Stomach (tissue), 9 donors: Measurements from ENCODE around the gene LRRC71. TPM values are rescaled to one million over a fixed set of nuclear protein-coding genes. Genes with fewer than 3 reads are reported as not detected.

Source experiments
- DNase-seq, 2 donors: peaks; one replicate each; pipeline versions ENCODE4 v3.0.0 to v3.0.0-alpha.2; 2013 to 2019
- H3K27ac ChIP-seq, 5 donors: fragments of 200-600 bp in 4 of 5; sonication (generic) in 4 of 5; one replicate each; pipeline ENCODE4 v1.5.1; 2013 to 2019; ENCODE audit warnings: mild to moderate bottlenecking in 1 of 5, moderate library complexity in 1 of 5
- H3K27me3 ChIP-seq, 3 donors: fragments of 200-600 bp; sonication (generic); one replicate each; pipeline ENCODE4 v1.5.1; 2017 to 2019; ENCODE audit warnings: mixed run types in 1 of 3
- H3K36me3 ChIP-seq, 4 donors: fragments of 200-600 bp; sonication (generic); 1 replicate in 3 of 4; 2 replicates in 1 of 4; pipeline ENCODE4 v1.5.1; 2016 to 2019
- H3K4me1 ChIP-seq, 4 donors: fragments of 200-600 bp; sonication (generic); one replicate each; pipeline ENCODE4 v1.5.1; 2016 to 2019
- H3K4me3 ChIP-seq, 4 donors: fragments of 200-600 bp; sonication (generic) in 3 of 4; one replicate each; pipeline ENCODE4 v1.5.1; 2016 to 2019; ENCODE audit warnings: mild to moderate bottlenecking in 1 of 4
- H3K9me3 ChIP-seq, 4 donors: fragments of 200-600 bp; sonication (generic); one replicate each; pipeline ENCODE4 v1.5.1; 2016 to 2019
- CTCF ChIP-seq, 7 experiments: fragments of 450-650 bp in 4 of 7; fragments of 200-600 bp in 3 of 7; sonication (generic) in 3 of 7; IDR thresholded peaks; one replicate each; pipeline ENCODE4 v1.5.1; 2016 to 2019; ENCODE audit warnings: antibody characterized with exemption in 7 of 7, control low read depth in 2 of 7, mild to moderate bottlenecking in 1 of 7
- EP300 ChIP-seq: sonication (generic); formaldehyde crosslinking; IDR thresholded peaks from one replicate; pipeline ENCODE4 v1.6.1; 2017; ENCODE audit warnings: antibody characterized with exemption
- POLR2A ChIP-seq, 4 donors: fragments of 450-650 bp; IDR thresholded peaks; one replicate each; pipeline ENCODE4 v1.6.1; 2016; ENCODE audit warnings: antibody characterized with exemption in 4 of 4, control low read depth in 2 of 4, mild to moderate bottlenecking in 1 of 4, moderate library complexity in 1 of 4
- POLR2AphosphoS5 ChIP-seq, 3 donors: sonication (generic); formaldehyde crosslinking; IDR thresholded peaks; one replicate each; pipeline ENCODE4 v1.6.1; 2016; ENCODE audit warnings: antibody characterized with exemption in 3 of 3
- WGBS, 5 donors: extraction: QIAGEN DNeasy Blood & Tissue Kit in 3 of 5; methylation state at CpG; one replicate each; pipeline versions ENCODE4 v1.1.5 to v1.1.7; 2013 to 2018; 5-methylcytosine and 5-hydroxymethylcytosine counted together
- intact Hi-C: fragments of 100-400 bp; cut with DNase I; formaldehyde crosslinking; loops from one replicate; pipeline ENCODE4 v1.15.1; 2023; ENCODE audit warnings: low total_unique reads
- polyA plus RNA-seq, 3 donors: library from polyadenylated mRNA; stranded (reverse); fragments of 200-250 nt; gene quantifications; one replicate each; pipeline ENCODE4 v1.2.3, GENCODE V29; 2013
- total RNA-seq, 5 donors: library from RNA; depleted of rRNA; stranded (reverse); fragments of >200 nt; gene quantifications; one replicate each; pipeline versions ENCODE4 v1.1.0 to v1.2.3, GENCODE V29; 2014 to 2016
- donor health status: healthy with polysubstance abuse.
- donor health status: Bipolar disorder and iron deficiency.
- donor health status: healthy.

LRRC71 gene
- total and polyA plus RNA-seq, 8 donors = 0.61 to 2.2 TPM; not detected in 6

- TF ChIP-seq EP300 = no peak
- no peak for TF ChIP-seq POLR2AphosphoS5 (IDR thresholded peaks at IDR 0.05)
- no peak for TF ChIP-seq CTCF (IDR thresholded peaks at IDR 0.05)
- TF ChIP-seq POLR2A (IDR thresholded peaks at IDR 0.05) = no peak
- H3K36me3 ChIP-seq = no peaks in the 10 kb centered on the region
- no peak overlapping the region for H3K27ac ChIP-seq
- H3K9me3 ChIP-seq = no peaks in the 10 kb centered on the region
- peaks cover 0 to 71% (median 15%) of the 10 kb centered on the region in 3 donors for H3K27me3 ChIP-seq
- 58 to 85% (median 73%) methylated on average over 3 to 5 of the region's 5 CpGs for WGBS, 5 donors
- intact Hi-C loops = no loop called here
- H3K4me3 ChIP-seq = no peak overlapping the region
- no peak for DNase-seq
- H3K4me1 ChIP-seq = no peaks in the 10 kb centered on the region
Observed at GRCh38 chr1:156875341-156875615, 45.2 kb upstream of the LRRC71 start.

GRCh38 chr1:156876281-156876680, 44.2 kb upstream of the LRRC71 start:
- H3K4me1 ChIP-seq = no peaks in the 10 kb centered on the region
- no peak overlapping the region for H3K4me3 ChIP-seq
- intact Hi-C loops = no loop called here
- DNase-seq = no peak
- H3K27ac ChIP-seq = no peak overlapping the region
- TF ChIP-seq CTCF (IDR thresholded peaks at IDR 0.05) (no peak), POLR2AphosphoS5 (IDR thresholded peaks at IDR 0.05) (no peak), EP300 (no peak), POLR2A (IDR thresholded peaks at IDR 0.05) (no peak)
- H3K9me3 ChIP-seq = no peaks in the 10 kb centered on the region
- WGBS, 5 donors = 16 to 33% (median 29%) methylated on average over 13 to 21 of the region's 21 CpGs
- H3K27me3 ChIP-seq = peaks cover 0 to 81% (median 15%) of the 10 kb centered on the region in 3 donors
- H3K36me3 ChIP-seq = no peaks in the 10 kb centered on the region

- no peak for DNase-seq
- H3K4me3 ChIP-seq = no peak overlapping the region
- 70 to 80% (median 78%) methylated on average over 3 to 5 of the region's 5 CpGs for WGBS, 5 donors
- no peaks in the 10 kb centered on the region for H3K4me1 ChIP-seq
- no peaks in the 10 kb centered on the region for H3K36me3 ChIP-seq
- peaks cover 0 to 87% (median 15%) of the 10 kb centered on the region in 3 donors for H3K27me3 ChIP-seq
- H3K27ac ChIP-seq = no peak overlapping the region
- TF ChIP-seq CTCF (IDR thresholded peaks at IDR 0.05) (no peak), POLR2AphosphoS5 (IDR thresholded peaks at IDR 0.05) (no peak), POLR2A (IDR thresholded peaks at IDR 0.05) (no peak), EP300 (no peak)
- no peaks in the 10 kb centered on the region for H3K9me3 ChIP-seq
- intact Hi-C loops = no loop called here
Observed at GRCh38 chr1:156877433-156878170, 42.8 kb upstream of the LRRC71 start.

GRCh38 chr1:156879876-156880275, 40.6 kb upstream of the LRRC71 start:
- intact Hi-C loops = no loop called here

More at GRCh38 chr1:156879876-156880275, 40.6 kb upstream of the LRRC71 start:
- peaks cover 0 to 98% (median 17%) of the 10 kb centered on the region in 3 donors for H3K27me3 ChIP-seq
- no peak overlapping the region for H3K27ac ChIP-seq
- H3K4me1 ChIP-seq = no peaks in the 10 kb centered on the region
- TF ChIP-seq POLR2AphosphoS5 (IDR thresholded peaks at IDR 0.05) (no peak), CTCF (IDR thresholded peaks at IDR 0.05) (no peak), POLR2A (IDR thresholded peaks at IDR 0.05) (no peak), EP300 (no peak)
- H3K36me3 ChIP-seq = no peaks in the 10 kb centered on the region
- H3K4me3 ChIP-seq = no peak overlapping the region
- 88 to 93% (median 90%) methylated on average over 16 to 21 of the region's 21 CpGs for WGBS, 5 donors
- DNase-seq = no peak
- H3K9me3 ChIP-seq = no peaks in the 10 kb centered on the region
